ENCODE results near the gene C2CD2. TPM values are rescaled to one million over a fixed set of nuclear protein-coding genes. Genes with fewer than 3 reads are reported as not detected.
A peak's percentile ranks its signal among the peaks of the same experiment; 100 is the strongest.

C2CD2 gene
- polyA plus RNA-seq, 1 of the 3 experiments (the other 2 are of a cell fraction) = 9.7 TPM

DNA sequence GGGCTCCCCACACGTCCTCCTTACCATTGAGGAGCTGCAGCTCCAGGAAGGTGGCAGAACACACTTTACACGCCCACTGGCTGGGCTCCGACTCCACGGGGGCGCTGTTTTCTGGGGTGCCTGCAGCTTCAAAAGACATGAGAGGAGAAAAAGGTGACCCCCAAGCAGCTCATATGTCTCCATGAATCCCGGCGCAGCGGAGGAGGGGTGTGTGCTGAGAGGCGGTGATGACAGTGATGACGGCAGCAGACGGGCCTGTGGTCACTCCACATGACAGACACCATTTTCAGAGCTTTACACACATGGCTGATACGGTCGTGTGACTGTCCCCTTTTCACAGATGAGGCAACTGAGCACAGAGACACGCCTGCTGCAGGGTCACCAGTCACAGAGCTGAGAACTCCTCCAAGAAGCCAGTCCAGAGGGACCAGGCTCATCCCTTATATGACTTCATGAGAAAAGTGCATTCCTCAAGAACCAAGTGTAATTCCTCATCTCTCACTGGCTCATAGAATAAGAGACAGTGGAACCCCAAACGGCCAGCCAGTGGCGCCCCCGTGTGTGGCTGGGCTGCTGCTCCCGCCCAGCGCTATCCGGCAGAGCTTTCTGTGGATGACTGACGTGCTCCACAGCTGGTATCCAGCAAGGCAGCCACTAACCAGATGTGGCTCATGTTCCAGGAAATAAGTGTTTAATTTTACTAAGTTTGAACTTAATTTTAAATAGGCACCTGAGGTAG, 106.6 kb downstream of the C2CD2 start:
- Histone ChIP-seq H3K4me1 (ENCODE audit: control insufficient read depth in 1 of 2, insufficient read depth in 2 of 2, low read depth in 1 of 2, low read length in 1 of 2) (peaks cover 0 to 3% of the 10 kb centered on the region in 2 experiments; a peak in 1 of 4 replicates), H3K27ac (ENCODE audit: low read depth in 2 of 2, low read length in 1 of 2) (no peak overlapping the region), H3K9me3 (no peaks in the 10 kb centered on the region), H3K27me3 (ENCODE audit: insufficient read depth) (no peaks in the 10 kb centered on the region), H3K9me2 (no peaks in the 10 kb centered on the region), H3F3A (replicated peaks; ENCODE audit: insufficient read depth) (no peaks in the 10 kb centered on the region), H4K20me1 (ENCODE audit: insufficient read depth) (no peaks in the 10 kb centered on the region), H3K9ac (no peak overlapping the region), H3K4me3 (ENCODE audit: low read depth in 2 of 2, low read length in 1 of 2) (no peak overlapping the region), H2AFZ (ENCODE audit: low read depth) (no peak overlapping the region), H3K36me3 (replicated peaks in 1 of 2; ENCODE audit: control insufficient read depth in 1 of 2, insufficient read depth in 2 of 2, low read length in 1 of 2) (peaks cover 0 to 4% of the 10 kb centered on the region in 2 experiments), H3K4me2 (no peak overlapping the region), H3K79me2 (ENCODE audit: insufficient read depth) (no peaks in the 10 kb centered on the region)
- no peak for DNase-seq
- ChIA-PET CTCF (interaction anchor here (0.7 to 1.2 kb wide), 3 partner anchors 30 to 298 kb away, joined by 3 to 4 read pairs (median 4); no protein-coding TSS in a partner anchor), POLR2A (no interaction called here)
- TF ChIP-seq NFIC (IDR thresholded peaks at IDR 0.05; ENCODE audit: borderline replicate concordance) (no peak), CTCF (IDR thresholded peaks at IDR 0.05) (0 out of 2 replicates have a peak, but pooled peaks have one; percentile 17)
- WGBS (ENCODE audit: low lambda C conversion rate) = 80% methylated on average over 19 of the region's 21 CpGs

DNA sequence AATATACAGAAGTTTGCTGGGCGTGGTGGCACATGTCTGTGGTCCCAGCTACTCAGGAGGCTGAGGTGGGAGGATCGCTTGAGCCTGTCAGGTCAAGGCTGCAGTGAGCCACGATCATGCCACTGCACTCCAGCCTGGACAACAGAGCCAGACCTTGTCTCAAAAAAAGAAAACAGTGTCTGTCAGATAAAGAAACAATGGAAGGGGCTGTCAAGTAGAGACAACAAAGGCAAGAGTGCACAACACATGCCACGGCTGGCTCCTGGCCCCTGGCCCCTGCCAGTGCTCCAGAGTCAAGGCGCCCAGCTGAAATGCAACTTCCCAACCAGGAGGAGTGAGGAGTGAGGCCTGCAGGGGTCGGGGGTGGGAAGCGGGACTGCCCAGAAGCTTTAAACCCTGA, 107.3 kb downstream of the C2CD2 start:
- Histone ChIP-seq H3K36me3 (replicated peaks in 1 of 2; ENCODE audit: control insufficient read depth in 1 of 2, insufficient read depth in 2 of 2, low read length in 1 of 2) (peaks cover 0 to 4% of the 10 kb centered on the region in 2 experiments), H3K79me2 (ENCODE audit: insufficient read depth) (no peaks in the 10 kb centered on the region), H3K27ac (ENCODE audit: low read depth in 2 of 2, low read length in 1 of 2) (no peak overlapping the region), H3K27me3 (ENCODE audit: insufficient read depth) (no peaks in the 10 kb centered on the region), H3F3A (replicated peaks; ENCODE audit: insufficient read depth) (no peaks in the 10 kb centered on the region), H3K9me2 (no peaks in the 10 kb centered on the region), H3K9ac (no peak overlapping the region), H3K9me3 (no peaks in the 10 kb centered on the region), H3K4me1 (ENCODE audit: control insufficient read depth in 1 of 2, insufficient read depth in 2 of 2, low read depth in 1 of 2, low read length in 1 of 2) (peaks cover 0 to 3% of the 10 kb centered on the region in 2 experiments; a peak in 1 of 4 replicates), H4K20me1 (ENCODE audit: insufficient read depth) (no peaks in the 10 kb centered on the region), H3K4me2 (no peak overlapping the region), H3K4me3 (ENCODE audit: low read depth in 2 of 2, low read length in 1 of 2) (no peak overlapping the region), H2AFZ (ENCODE audit: low read depth) (no peak overlapping the region)
- TF ChIP-seq ELF1 (IDR thresholded peaks at IDR 0.05) = no peak
- no peak for TF ChIP-seq TCF12 (IDR thresholded peaks at IDR 0.05)
- TF ChIP-seq, protein P1, sequence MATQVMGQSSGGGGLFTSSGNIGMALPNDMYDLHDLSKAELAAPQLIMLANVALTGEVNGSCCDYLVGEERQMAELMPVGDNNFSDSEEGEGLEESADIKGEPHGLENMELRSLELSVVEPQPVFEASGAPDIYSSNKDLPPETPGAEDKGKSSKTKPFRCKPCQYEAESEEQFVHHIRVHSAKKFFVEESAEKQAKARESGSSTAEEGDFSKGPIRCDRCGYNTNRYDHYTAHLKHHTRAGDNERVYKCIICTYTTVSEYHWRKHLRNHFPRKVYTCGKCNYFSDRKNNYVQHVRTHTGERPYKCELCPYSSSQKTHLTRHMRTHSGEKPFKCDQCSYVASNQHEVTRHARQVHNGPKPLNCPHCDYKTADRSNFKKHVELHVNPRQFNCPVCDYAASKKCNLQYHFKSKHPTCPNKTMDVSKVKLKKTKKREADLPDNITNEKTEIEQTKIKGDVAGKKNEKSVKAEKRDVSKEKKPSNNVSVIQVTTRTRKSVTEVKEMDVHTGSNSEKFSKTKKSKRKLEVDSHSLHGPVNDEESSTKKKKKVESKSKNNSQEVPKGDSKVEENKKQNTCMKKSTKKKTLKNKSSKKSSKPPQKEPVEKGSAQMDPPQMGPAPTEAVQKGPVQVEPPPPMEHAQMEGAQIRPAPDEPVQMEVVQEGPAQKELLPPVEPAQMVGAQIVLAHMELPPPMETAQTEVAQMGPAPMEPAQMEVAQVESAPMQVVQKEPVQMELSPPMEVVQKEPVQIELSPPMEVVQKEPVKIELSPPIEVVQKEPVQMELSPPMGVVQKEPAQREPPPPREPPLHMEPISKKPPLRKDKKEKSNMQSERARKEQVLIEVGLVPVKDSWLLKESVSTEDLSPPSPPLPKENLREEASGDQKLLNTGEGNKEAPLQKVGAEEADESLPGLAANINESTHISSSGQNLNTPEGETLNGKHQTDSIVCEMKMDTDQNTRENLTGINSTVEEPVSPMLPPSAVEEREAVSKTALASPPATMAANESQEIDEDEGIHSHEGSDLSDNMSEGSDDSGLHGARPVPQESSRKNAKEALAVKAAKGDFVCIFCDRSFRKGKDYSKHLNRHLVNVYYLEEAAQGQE (IDR thresholded peaks at IDR 0.05; ENCODE audit: low read depth, low read length) = no peak
- no peak for TF ChIP-seq TEAD4 (IDR thresholded peaks at IDR 0.05; ENCODE audit: borderline replicate concordance, insufficient read depth)
- CTCF ChIA-PET = interaction anchor here (0.8 to 1.2 kb wide), 3 partner anchors 30 to 299 kb away, joined by 3 to 4 read pairs (median 4); no protein-coding TSS in a partner anchor
- POLR2A ChIA-PET = no interaction called here
- no peak for DNase-seq
- 90% methylated on average over 7 of the region's 7 CpGs for WGBS (ENCODE audit: low lambda C conversion rate)
